Measurements from ENCODE around the gene PTPRN2.
"Not testable (repeated sequence)": the region's sequence is repeated elsewhere in the genome, so short reads cannot be mapped to it uniquely, and the experiment has no call there.

Gene PTPRN2

DNA sequence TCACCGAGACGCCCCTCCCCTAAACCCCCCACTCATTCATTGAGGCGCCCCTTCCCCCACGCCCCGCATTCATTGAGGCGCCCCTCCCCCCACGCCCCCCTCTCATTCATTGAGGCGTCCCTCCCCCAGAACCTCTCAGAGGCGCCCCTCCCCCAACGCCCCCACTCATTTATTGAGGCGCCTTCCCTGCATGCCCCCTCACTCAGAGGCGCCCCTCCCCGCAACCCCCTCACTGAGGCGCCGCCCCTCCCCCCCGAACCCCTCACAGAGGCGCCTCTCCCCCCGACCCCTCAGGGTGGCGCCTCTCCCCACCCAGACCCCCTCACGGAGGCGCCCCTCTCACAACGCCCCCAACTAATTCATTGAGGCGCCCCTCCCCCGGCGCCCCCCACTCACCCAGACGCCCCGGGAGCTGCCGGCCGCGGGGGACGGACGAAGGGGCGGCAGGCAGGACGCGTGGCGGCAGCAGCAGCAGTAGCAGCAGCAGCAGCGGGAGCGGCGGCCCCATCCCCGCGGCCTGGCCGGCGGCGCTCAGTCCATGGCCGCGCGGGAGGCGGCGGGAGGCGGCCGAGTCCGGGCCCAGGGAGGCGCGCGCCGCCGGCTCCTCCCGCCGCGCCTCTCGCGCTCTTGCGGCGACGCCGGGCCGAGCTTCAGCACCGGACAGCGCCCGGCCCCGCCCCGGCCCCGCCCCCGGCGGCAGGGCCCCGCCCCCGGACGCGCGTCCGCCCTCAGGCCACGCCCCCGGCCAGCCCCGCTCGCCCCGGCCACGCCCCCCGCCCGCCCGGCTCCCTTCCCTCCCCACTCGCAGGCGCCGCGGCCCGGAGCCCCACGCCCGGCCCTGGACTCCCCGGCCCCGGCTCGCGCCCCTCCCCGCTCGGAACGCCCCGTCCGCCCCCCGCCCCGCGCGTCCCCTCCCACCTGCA lies at the start of gene PTPRN2:
PTPRN2 (minus strand) TSS at position 662 of the 923 bp plus-strand sequence.
- no peak within 1 kb of the TSS for H3K4me3 ChIP-seq (ENCODE audit: low read depth, low read length)
- TF ChIP-seq MAX (IDR thresholded peaks at IDR 0.05; ENCODE audit: low read depth, low read length) (no peak), MYC (IDR thresholded peaks at IDR 0.05; ENCODE audit: low read depth, low read length) (no peak), POLR2A (IDR thresholded peaks at IDR 0.05; ENCODE audit: extremely low read depth, insufficient read length) (no peak), CTCF (IDR thresholded peaks at IDR 0.05; ENCODE audit: low read depth, low read length) (no peak)
- peak; percentile 76 for DNase-seq (ENCODE audit: low read depth)

DNA sequence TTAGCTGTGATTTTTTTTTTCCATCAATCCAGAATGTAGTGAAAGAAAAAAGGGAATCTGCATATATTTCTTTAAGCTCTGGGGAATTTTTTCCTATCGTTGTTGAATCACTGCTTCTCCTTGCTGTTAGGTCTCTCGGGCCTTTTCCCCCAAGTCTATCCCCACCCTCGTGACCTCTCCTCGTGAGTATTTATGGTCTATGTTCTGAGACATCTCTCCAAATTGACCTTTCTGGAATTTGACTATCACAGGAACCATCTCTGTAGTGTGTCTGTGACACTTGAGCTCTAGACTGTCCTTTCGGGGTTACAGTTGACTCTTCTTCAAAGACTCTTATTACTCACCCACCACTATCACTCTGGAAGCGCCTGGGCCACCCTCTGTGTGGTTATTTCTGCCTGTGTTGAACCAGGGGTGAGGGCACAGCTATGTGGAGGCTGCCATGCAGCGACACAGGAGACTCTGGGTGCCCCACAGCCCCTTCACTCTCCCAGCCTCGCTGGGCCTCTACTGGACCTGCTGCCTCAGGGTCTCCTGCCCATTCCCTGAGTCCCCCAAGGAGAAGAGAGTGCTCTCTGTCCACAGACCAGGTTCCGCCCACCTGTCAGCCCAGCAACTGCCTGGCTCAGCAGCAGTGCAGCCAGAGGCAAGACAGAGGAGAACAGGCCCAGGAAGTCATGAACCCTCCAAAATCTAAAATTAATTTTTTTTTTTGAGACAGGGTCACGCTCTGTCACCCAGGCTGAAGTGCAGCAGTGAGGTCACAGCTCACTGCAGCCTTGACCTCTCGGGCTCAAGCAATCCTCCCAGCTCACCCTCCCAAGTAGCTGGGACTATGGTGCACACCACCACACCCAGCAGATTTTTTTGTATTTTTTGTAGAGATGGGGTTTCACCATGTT lies 45.7 kb upstream of the PTPRN2 start:
- H3K4me3 ChIP-seq (ENCODE audit: low read depth, low read length) = no peak overlapping the region
- TF ChIP-seq MAX (IDR thresholded peaks at IDR 0.05; ENCODE audit: low read depth, low read length) (no peak), POLR2A (IDR thresholded peaks at IDR 0.05; ENCODE audit: extremely low read depth, insufficient read length) (no peak), CTCF (IDR thresholded peaks at IDR 0.05; ENCODE audit: low read depth, low read length) (no peak)
- DNase-seq (ENCODE audit: low read depth) = no peak

DNA sequence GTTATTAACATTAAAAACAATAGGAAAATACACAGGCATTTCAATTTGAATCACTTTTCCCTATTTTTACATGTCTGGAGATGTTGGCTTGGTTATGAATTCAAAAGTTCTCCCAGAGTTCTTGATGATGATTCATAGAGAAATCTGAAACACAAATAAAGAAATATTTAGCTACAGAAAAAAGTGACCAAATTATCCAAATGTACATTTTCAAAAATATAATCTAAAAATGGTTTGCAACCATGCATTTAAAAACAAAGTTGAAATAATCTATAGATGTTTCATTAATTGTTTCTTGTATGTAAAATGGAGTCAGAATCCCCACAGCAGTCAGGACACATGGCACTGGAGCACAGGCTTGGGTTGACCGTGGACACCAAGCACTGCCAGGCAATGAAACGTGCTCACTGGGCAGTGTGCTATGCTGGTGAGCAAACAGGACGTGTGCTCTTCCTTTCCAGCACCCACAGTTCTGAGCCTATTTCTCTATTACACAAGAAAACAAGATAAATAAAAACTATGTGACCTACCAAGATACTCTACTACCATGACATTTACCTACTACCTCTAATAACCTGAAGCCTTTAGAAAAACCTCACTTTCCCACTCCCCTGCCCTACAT lies 44.1 kb upstream of the PTPRN2 start:
- no peak for DNase-seq (ENCODE audit: low read depth)
- no peak for TF ChIP-seq CTCF (IDR thresholded peaks at IDR 0.05; ENCODE audit: low read depth, low read length)
- H3K4me3 ChIP-seq (ENCODE audit: low read depth, low read length) = no peak overlapping the region

DNA sequence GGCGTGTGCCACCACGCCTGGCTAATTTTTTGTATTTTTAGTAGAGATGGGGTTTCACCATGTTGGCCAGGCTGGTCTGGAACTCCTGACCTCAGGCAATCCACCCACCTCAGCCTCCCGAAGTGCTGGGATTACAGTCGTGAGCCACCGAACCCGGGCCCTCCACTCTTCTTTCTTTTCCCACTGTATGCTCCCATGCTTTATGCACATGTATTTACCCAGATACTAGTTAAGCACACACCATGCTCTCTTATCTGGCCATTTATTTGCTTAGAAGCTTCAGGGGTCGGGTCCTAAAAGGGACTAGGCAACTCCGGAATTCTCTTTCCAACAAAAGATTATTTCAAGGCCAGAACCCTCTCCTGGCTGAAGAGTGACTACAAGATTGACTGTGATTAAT lies 38.7 kb upstream of the PTPRN2 start:
- DNase-seq (ENCODE audit: low read depth) = not testable (repeated sequence)

DNA sequence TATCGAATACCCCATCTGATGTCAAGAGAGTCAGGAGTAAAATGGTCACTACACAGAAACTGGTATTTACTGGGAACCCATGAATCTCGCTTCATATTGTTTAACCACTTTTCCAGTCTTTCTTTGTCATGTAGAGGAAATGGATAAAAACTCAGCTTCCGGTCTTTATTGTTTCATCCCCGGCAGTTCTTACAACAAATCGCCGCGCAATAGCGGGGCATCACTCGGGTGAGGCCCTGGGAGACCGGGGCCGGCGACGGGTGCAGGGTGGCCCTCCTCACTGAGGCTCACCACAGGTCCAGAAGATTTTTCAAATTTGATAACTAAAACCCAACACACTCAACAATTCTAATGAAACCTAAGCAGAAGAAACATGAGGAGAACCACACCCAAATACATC lies 35.6 kb upstream of the PTPRN2 start:
- TF ChIP-seq MYC (IDR thresholded peaks at IDR 0.05; ENCODE audit: low read depth, low read length) (no peak), MAX (IDR thresholded peaks at IDR 0.05; ENCODE audit: low read depth, low read length) (no peak), CTCF (IDR thresholded peaks at IDR 0.05; ENCODE audit: low read depth, low read length) (no peak), POLR2A (IDR thresholded peaks at IDR 0.05; ENCODE audit: extremely low read depth, insufficient read length) (no peak)
- H3K4me3 ChIP-seq (ENCODE audit: low read depth, low read length) = no peak overlapping the region
- no peak for DNase-seq (ENCODE audit: low read depth)

More for the DNA sequence above, 38.7 kb upstream of the PTPRN2 start:
- not testable (repeated sequence) for H3K4me3 ChIP-seq (ENCODE audit: low read depth, low read length)

- no peak for TF ChIP-seq MAX (IDR thresholded peaks at IDR 0.05; ENCODE audit: low read depth, low read length)
- no peak for TF ChIP-seq CTCF (IDR thresholded peaks at IDR 0.05; ENCODE audit: low read depth, low read length)
- no peak for TF ChIP-seq MYC (IDR thresholded peaks at IDR 0.05; ENCODE audit: low read depth, low read length)
- TF ChIP-seq POLR2A (IDR thresholded peaks at IDR 0.05; ENCODE audit: extremely low read depth, insufficient read length) = no peak
- H3K4me3 ChIP-seq (ENCODE audit: low read depth, low read length) = no peak overlapping the region
- no peak for DNase-seq (ENCODE audit: low read depth)
Observed at GRCh38 chr7:158620839-158621441, 33.3 kb upstream of the PTPRN2 start.
